ENCODE results near the gene DUSP22.

DUSP22 gene

GRCh38 chr6:364609-365540, 72.6 kb downstream of the DUSP22 start:
- H3K27ac ChIP-seq (ENCODE audit: low read depth, low read length): no peak overlapping the region
- H3K27me3 ChIP-seq (ENCODE audit: control insufficient read depth, low read length): peaks cover 14% of the 10 kb centered on the region
- no peak overlapping the region for H3K4me3 ChIP-seq (ENCODE audit: low read length)
- H4K20me1 ChIP-seq (ENCODE audit: control insufficient read depth, insufficient read depth, low read depth, low read length): no peaks in the 10 kb centered on the region
- no peaks in the 10 kb centered on the region for H3K4me1 ChIP-seq (ENCODE audit: control insufficient read depth, low read length)
- H3F3A ChIP-seq (ENCODE audit: control insufficient read depth, insufficient read depth): no peaks in the 10 kb centered on the region
- H3K9me2 ChIP-seq (replicated peaks; ENCODE audit: control insufficient read depth, low read length): no peaks in the 10 kb centered on the region
- no peak overlapping the region for H3K4me2 ChIP-seq (ENCODE audit: low read length)
- H3K79me2 ChIP-seq (ENCODE audit: control insufficient read depth, low read length): no peaks in the 10 kb centered on the region
- H3K9me3 ChIP-seq (ENCODE audit: control insufficient read depth, insufficient read depth, low read length): peaks cover 17% of the 10 kb centered on the region; the same call in 1 of the 2 replicates
- TF ChIP-seq EZH2phosphoT487 (IDR thresholded peaks at IDR 0.05; ENCODE audit: borderline replicate concordance, low read length): no peak
- TF ChIP-seq CTCF (IDR thresholded peaks at IDR 0.05; ENCODE audit: low read depth, low read length, poor library complexity, severe bottlenecking): no peak
- H3K36me3 ChIP-seq (ENCODE audit: control insufficient read depth, low read length): no peaks in the 10 kb centered on the region

GRCh38 chr6:365835-366234, 73.5 kb downstream of the DUSP22 start:
- Histone ChIP-seq H4K20me1 (ENCODE audit: control insufficient read depth, insufficient read depth, low read depth, low read length) (no peaks in the 10 kb centered on the region), H3K36me3 (ENCODE audit: control insufficient read depth, low read length) (no peaks in the 10 kb centered on the region), H3K9me3 (ENCODE audit: control insufficient read depth, insufficient read depth, low read length) (peaks cover 26% of the 10 kb centered on the region), H3F3A (ENCODE audit: control insufficient read depth, insufficient read depth) (no peaks in the 10 kb centered on the region), H3K79me2 (ENCODE audit: control insufficient read depth, low read length) (no peaks in the 10 kb centered on the region), H3K4me3 (ENCODE audit: low read length) (no peak overlapping the region), H3K4me2 (ENCODE audit: low read length) (no peak overlapping the region), H3K27ac (ENCODE audit: low read depth, low read length) (no peak overlapping the region), H3K9me2 (replicated peaks; ENCODE audit: control insufficient read depth, low read length) (no peaks in the 10 kb centered on the region), H3K27me3 (ENCODE audit: control insufficient read depth, low read length) (peaks cover 14% of the 10 kb centered on the region), H3K4me1 (ENCODE audit: control insufficient read depth, low read length) (no peaks in the 10 kb centered on the region)
- TF ChIP-seq EZH2phosphoT487 (IDR thresholded peaks at IDR 0.05; ENCODE audit: borderline replicate concordance, low read length) (no peak), CTCF (IDR thresholded peaks at IDR 0.05; ENCODE audit: low read depth, low read length, poor library complexity, severe bottlenecking) (no peak)

GRCh38 chr6:366389-367297, 74.4 kb downstream of the DUSP22 start:
- Histone ChIP-seq H3K4me1 (ENCODE audit: control insufficient read depth, low read length) (no peaks in the 10 kb centered on the region), H3K79me2 (ENCODE audit: control insufficient read depth, low read length) (no peaks in the 10 kb centered on the region), H3K9me2 (replicated peaks; ENCODE audit: control insufficient read depth, low read length) (no peaks in the 10 kb centered on the region), H4K20me1 (ENCODE audit: control insufficient read depth, insufficient read depth, low read depth, low read length) (no peaks in the 10 kb centered on the region), H3K4me2 (ENCODE audit: low read length) (no peak overlapping the region), H3K4me3 (ENCODE audit: low read length) (no peak overlapping the region), H3K27me3 (ENCODE audit: control insufficient read depth, low read length) (peaks cover 14% of the 10 kb centered on the region), H3K36me3 (ENCODE audit: control insufficient read depth, low read length) (no peaks in the 10 kb centered on the region), H3F3A (ENCODE audit: control insufficient read depth, insufficient read depth) (no peaks in the 10 kb centered on the region), H3K9me3 (ENCODE audit: control insufficient read depth, insufficient read depth, low read length) (peaks cover 27% of the 10 kb centered on the region), H3K27ac (ENCODE audit: low read depth, low read length) (no peak overlapping the region)
- TF ChIP-seq EZH2phosphoT487 (IDR thresholded peaks at IDR 0.05; ENCODE audit: borderline replicate concordance, low read length) (no peak), CTCF (IDR thresholded peaks at IDR 0.05; ENCODE audit: low read depth, low read length, poor library complexity, severe bottlenecking) (no peak)
